NCI-H1092 treated with DMSO at 0.1 percent for 48 hours (cell line): Measurements from ENCODE around the gene GPR171.

Source experiments
- DNase-seq: peaks from one replicate; lab custom pipeline; 2025; lab: John Stamatoyannopoulos, UW

Gene GPR171

GRCh38 chr3:151213881-151214280 lies 10.9 kb upstream of the GPR171 start:
- no peak for DNase-seq

GRCh38 chr3:151213151-151213550 lies 10.1 kb upstream of the GPR171 start:
- no peak for DNase-seq

GRCh38 chr3:151210676-151211381 lies 7.8 kb upstream of the GPR171 start:
- DNase-seq: peak; percentile 9

GRCh38 chr3:151209654-151210053 lies 6.6 kb upstream of the GPR171 start:
- DNase-seq: no peak

GRCh38 chr3:151206201-151206600 lies 3.2 kb upstream of the GPR171 start:
- no peak for DNase-seq

GRCh38 chr3:151205482-151205881 lies 2.5 kb upstream of the GPR171 start:
- no peak for DNase-seq

- DNase-seq: no peak
These were observed 1.8 kb upstream of the GPR171 start for GRCh38 chr3:151204530-151205402.

- DNase-seq: no peak
These were observed 1.8 kb downstream of the GPR171 start for GRCh38 chr3:151201051-151201730.

- DNase-seq: no peak
These were observed 2.4 kb downstream of the GPR171 start for GRCh38 chr3:151200586-151200985.

- DNase-seq: no peak
These were observed 3.2 kb downstream of the GPR171 start for GRCh38 chr3:151199554-151200438.

GRCh38 chr3:151198849-151199248 lies 4.2 kb downstream of the GPR171 start:
- no peak for DNase-seq

- DNase-seq: no peak
These were observed 4.8 kb downstream of the GPR171 start for GRCh38 chr3:151197981-151198767.

GRCh38 chr3:151197228-151197627 lies 5.8 kb downstream of the GPR171 start:
- no peak for DNase-seq

GRCh38 chr3:151196434-151196833 lies 6.6 kb downstream of the GPR171 start:
- no peak for DNase-seq

- DNase-seq: no peak
These were observed 7.2 kb downstream of the GPR171 start for GRCh38 chr3:151195826-151196225.

- DNase-seq: no peak
These were observed 10.5 kb downstream of the GPR171 start for GRCh38 chr3:151192545-151192944.

GRCh38 chr3:151191095-151191494 lies 11.9 kb downstream of the GPR171 start:
- no peak for DNase-seq

- no peak for DNase-seq
These were observed 19.7 kb downstream of the GPR171 start for GRCh38 chr3:151183265-151183671.

- no peak for DNase-seq
These were observed 20.5 kb downstream of the GPR171 start for GRCh38 chr3:151182349-151183079.

GRCh38 chr3:151178208-151178845 lies 24.7 kb downstream of the GPR171 start:
- no peak for DNase-seq
